Suprapubic skin (tissue), 4 donors: ENCODE measurements around the gene MAGOH.

ENCODE experiments used
- POLR2A ChIP-seq, 2 donors: fragments of 450-650 bp; IDR thresholded peaks; one replicate each; pipeline ENCODE4 v1.6.1; 2017; ENCODE audit warnings: antibody characterized with exemption in 2 of 2, mild to moderate bottlenecking in 2 of 2, moderate library complexity in 2 of 2
- POLR2AphosphoS5 ChIP-seq, 3 donors: sonication (generic); formaldehyde crosslinking; IDR thresholded peaks; one replicate each; pipeline ENCODE4 v1.6.1; 2017; ENCODE audit warnings: antibody characterized with exemption in 3 of 3
- TF ChIP-seq, protein P1 (sequence below), 2 donors: fragments of 200-600 bp in 1 of 2; fragments of 450-650 bp in 1 of 2; sonication (generic) in 1 of 2; IDR thresholded peaks; one replicate each; pipeline ENCODE4 v1.5.1; 2016 to 2019; ENCODE audit warnings: antibody characterized with exemption in 2 of 2, mild to moderate bottlenecking in 1 of 2, moderate library complexity in 1 of 2

DNA sequence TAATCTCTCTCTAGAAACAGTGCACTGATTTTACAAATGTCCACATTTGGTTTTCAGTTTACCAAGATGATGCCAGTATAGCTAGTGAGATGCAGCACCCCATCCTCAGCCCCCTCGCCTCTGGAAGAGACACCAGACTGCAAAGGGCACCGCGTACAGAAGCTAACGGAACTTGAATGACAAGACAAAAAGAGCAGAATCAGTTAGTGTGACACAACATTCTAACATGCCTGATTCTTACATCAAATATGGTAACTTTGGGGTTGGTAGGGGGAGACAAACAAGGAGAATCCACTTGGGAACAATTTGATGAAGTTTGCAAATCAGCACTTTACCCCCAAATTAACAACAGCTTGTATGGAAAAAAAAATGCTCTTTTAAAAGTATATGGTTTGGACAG lies 4.1 kb upstream of the MAGOH start:
- TF ChIP-seq POLR2AphosphoS5 (IDR thresholded peaks at IDR 0.05): no peak
- TF ChIP-seq, protein P1, sequence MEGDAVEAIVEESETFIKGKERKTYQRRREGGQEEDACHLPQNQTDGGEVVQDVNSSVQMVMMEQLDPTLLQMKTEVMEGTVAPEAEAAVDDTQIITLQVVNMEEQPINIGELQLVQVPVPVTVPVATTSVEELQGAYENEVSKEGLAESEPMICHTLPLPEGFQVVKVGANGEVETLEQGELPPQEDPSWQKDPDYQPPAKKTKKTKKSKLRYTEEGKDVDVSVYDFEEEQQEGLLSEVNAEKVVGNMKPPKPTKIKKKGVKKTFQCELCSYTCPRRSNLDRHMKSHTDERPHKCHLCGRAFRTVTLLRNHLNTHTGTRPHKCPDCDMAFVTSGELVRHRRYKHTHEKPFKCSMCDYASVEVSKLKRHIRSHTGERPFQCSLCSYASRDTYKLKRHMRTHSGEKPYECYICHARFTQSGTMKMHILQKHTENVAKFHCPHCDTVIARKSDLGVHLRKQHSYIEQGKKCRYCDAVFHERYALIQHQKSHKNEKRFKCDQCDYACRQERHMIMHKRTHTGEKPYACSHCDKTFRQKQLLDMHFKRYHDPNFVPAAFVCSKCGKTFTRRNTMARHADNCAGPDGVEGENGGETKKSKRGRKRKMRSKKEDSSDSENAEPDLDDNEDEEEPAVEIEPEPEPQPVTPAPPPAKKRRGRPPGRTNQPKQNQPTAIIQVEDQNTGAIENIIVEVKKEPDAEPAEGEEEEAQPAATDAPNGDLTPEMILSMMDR (IDR thresholded peaks at IDR 0.05): no peak
- no peak for TF ChIP-seq POLR2A (IDR thresholded peaks at IDR 0.05)
